NCI-H524 treated with DMSO at 0.1 percent for 48 hours (cell line): ENCODE results near the gene LZIC.

Source experiments
- DNase-seq: peaks from one replicate; lab custom pipeline; 2025; lab: John Stamatoyannopoulos, UW

Gene LZIC

DNA sequence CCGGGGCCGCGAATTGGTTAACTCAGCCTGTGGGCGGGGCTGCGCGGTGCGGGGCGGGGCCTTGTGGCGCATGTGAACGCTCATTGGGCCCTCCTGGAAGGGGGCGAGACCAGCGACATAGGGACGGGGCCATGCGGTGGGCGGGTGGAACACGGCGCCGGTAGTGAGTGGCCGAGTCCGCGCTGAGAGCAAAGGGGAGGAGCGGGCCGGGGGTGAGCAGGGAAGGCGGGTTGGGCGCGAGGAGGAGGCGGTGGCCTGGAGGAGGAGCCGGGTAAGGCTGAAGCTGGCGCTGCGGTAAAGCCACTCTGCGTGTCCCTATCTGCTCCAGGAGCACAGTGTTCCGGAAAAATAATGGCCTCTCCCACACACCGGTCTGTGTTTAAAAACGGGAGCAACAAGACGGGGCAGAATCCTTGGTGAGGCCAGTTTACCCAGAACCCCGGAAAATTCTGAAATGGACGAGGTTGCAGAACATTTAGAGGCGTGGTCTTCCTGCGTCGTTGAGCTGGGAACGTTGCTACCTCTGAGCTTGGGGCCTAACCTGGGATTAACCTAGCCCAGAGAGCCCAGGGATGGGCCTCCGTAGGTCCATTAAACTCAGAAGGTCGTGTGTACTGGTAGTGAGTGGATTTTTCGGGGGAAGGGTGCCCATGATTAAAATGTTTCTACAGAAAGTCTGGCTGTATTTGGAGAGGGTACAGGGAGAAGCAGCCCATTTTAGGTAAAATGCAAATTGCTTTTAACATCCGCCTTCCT, 32.6 kb downstream of the LZIC start:
- DNase-seq: peak; percentile 85

DNA sequence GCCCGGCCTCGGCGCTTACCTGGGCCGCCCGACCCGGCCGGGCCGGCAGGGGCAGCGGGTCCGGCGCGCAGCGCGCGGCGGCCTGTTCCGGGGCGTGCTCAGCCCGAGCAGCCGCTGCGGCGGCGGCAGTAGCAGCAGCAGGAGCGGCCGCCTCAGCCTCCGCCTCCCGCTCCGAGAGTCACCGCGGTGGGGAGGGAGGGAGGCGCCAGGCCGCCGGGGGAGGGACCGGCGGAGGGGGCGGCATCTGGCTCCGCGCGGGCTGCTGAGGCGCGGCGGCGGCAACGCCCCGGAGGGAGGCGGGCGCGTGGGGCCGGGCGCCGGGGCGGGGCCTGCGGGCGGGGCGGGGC, 33.1 kb downstream of the LZIC start, which contains the start of gene CTNNBIP1:
TSS of gene CTNNBIP1 (minus strand) at position 194 of the 347 bp plus-strand sequence. CDS start 38,205 bp downstream, outside the sequence.
- no peak for DNase-seq

DNA sequence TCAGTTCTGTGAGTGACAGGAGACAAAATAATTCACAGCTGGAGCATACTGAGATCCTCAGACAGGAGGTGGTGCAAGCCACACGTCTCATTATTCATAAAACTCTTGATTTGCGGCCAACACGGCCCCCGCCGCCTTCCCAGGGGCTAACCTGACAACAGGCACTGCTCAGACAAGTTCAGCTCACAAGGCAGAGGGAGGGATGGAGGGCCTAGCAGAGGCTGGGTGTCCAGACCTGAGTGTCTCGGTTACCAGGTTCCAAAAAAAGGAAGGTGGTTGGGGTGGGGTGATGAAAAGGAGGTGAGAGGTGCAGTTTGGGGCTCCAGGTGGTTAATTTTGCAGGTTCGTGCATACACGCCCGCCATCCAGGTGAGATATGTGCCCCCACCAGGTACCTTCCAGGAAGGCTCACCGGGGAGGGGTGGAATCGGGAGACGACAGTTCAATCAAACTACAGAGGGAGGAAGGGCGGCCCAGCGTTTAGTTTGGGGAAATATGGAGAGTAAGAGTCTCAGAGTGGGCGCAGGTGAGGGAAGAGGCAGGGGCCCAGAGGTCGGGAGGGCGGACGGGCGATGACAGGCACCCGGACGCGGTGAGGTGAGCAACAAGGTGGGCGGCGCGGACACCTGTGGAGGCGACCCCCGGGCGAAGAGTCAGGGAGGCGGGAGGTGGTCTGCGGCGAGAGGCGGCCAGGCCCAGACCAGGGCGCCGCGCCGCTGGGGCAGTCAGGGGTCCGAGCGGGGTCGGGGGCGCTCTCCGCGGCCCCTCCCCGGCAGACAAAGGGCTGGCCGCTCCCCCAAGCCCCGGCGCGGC, 33.8 kb downstream of the LZIC start:
- no peak for DNase-seq

DNA sequence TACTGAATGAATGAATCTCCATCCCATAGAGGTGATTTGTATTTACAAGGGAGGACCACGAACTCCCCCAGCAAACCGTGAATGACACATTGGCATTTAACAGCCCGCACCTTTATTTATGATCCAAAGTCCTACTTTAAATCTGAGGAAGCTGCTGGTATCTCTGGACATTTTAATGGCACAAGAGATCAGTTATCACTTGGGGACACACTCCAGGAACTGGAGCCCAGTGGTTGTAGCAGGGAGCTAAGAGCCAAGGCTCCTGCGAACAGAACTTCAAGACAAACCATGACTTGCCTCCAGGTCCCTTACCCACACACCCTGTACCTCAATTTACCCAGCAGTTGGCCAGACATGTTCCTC, 34.3 kb downstream of the LZIC start:
- no peak for DNase-seq

DNA sequence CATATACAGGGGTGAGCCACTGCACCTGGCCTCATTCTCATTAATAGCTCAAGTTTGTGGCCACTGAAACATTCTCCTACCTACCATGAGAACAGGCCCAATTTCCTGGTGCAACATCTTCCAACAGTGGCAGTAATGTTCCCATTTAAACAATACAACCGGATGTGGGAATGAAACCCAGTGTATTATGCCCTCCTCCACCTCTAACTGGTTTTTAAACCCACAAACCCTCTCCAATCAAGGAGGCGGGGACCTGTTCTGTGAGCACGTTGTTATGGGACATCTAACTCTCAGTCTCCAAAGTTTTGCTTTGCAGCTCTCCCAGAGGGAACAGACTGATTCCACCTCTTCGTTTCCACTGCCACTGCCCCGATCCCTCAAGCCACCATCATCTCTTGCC, 35.8 kb downstream of the LZIC start:
- DNase-seq: no peak

DNA sequence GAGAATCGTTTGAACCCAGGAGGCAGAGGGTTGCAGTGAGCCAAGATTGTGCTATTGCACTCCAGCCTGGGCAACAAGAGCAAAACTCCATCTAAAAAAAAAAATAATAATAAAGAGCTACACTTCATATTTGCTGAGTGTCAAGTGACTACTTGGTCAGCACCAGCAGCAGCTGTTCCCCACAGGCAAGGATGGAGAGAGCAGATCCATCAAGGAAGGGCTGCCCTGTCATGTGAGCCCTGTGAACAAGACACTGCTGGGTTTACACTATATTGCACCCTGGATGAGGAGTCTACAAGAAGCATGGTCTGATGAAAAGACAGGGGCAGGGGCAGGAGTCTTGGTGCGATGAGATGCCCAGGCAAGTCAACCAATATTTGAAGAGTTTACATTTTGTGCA, 36.7 kb downstream of the LZIC start:
- no peak for DNase-seq

DNA sequence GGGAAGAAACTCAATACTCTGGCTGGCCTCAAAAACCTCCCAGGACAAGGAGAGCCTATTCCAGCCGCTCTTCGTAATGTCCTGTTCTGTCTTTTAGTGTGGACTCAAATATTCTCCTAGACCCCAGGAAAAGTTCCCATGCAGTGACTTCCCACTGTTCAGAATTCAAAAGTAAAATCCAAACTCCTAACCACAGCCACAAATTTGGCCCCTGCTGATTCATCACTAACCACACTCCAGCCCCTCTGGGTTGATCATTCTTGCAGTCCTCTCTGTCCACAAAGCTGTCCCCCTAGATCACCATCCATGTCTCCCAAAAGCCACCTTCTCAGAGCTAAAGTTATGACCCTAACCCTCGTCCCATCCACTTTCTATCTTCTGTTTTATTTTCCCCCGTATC, 38.2 kb downstream of the LZIC start:
- DNase-seq: no peak

DNA sequence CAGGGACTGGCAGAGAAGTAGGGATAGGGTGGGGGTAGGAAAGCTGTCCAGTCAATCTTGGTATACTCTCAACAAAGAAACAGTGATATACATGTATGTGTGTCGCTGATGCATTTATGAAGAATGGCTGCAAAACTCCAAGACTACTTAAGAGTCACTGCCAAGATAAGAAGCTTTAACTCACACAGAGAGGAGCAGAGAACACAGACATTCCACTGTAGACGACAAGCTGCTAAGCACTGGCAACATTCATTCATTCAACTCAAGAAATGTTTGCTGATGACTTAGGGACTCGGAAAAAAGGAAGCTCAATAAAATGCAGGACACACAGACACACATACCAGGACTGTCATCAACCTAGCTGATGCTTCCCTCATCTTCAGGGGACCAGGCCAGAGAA, 38.6 kb downstream of the LZIC start:
- DNase-seq: no peak

GRCh38 chr1:9903801-9904527, 39.2 kb downstream of the LZIC start:
- DNase-seq: no peak

- DNase-seq: no peak
Measured at GRCh38 chr1:9902060-9902452, 41.1 kb downstream of the LZIC start.

DNA sequence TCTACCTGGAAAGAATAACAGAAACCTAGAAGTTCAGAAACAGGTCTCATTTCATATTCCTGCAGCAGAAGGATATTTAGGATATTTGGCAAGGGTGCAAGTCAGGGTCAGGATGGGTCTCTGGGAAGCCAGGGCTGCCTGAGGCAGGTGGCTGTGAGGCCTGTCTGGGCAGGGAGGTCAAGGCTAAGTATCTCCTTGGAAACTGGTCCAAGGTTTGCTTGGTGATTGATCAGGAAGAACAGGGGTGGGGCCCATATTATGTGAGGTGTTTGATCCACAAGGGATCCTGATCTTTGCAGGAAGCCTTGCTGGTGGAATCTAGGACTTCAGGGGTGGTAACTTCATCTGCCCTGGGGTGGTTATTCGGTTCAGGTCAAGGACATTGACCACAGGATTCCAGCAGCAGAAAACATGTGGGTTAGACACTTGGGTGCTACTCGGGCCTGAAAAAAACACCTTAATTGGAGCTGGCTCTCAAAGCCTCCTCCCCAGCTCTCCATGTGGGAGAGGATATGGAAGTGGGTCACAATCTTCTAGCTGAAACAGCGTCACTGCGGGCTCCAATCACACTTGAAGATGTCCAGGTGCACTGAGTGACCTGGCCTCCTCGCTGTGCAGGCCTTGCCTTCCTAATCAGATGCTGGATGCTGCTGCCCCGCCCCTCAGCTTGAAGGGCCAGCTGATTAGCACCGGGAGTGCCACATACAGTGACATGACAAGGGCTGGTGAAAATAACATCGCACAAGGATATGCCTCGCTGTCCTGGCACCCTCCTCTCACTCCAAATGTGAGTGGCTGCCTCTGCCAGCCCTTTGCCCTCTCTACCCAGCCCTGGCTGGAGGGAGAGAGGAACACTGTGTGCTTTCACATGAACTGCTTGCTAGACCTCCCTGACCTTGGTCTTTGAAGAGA, 41.8 kb downstream of the LZIC start:
- no peak for DNase-seq

DNA sequence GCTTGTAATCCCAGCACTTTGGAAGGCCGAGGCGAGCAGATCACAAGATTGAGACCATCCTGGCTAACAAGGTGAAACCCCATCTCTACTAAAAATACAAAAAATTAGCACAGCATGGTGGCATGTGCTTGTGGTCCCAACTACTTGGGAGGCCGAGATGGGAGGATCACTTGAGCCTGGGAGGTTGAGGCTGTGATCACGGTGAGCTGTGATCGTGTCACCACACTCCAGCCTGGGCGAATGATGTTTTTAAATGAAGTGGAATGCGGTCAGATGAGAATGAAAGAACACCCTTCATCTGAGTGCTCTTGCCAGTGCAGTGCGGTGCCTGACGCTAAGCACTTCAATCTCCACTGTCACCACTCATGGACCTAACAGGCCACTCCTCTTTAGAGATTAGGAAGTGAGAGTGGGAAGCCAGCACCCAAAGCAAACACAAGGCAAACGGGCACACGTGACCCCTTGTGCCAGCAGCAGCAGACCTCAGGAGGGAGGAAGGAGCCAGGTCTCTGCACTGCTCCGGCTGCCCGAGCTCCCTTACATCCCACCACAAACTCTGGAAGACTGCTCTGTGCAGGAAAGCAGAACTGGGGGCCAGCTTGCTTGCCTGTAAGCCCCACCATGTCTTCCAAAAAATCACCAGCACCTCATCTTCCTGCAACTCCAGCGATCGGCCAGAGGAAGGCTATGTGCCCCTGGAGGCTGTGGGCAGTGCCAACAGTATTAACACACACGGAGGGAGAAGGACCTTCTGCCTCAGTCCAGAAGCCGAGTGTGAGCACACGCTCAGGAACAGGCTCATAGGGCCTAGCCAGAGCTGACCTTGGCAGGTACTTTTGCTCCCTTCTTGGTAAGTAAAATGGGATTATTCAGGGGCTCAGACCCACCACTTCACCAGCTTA, 42.8 kb downstream of the LZIC start:
- DNase-seq: peak; percentile 8

DNA sequence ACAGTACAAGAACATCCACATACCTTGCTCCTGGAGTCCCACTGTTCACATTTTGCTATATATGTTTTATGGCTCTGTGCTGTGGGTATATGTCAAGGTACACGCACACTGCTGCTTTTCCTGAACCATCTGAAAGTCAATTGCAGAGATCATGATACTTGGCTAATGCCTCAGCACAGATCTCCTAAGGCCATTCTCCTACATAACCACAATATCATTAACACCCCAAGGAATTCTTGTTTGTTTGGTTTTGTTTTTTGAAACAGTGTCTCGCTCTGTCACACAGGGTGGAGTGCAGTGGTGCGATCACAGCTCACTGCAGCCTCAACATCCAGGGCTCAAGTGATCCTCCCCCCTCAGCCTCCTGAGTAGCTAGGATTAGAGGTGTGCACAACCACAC, 49.1 kb downstream of the LZIC start:
- DNase-seq: no peak

DNA sequence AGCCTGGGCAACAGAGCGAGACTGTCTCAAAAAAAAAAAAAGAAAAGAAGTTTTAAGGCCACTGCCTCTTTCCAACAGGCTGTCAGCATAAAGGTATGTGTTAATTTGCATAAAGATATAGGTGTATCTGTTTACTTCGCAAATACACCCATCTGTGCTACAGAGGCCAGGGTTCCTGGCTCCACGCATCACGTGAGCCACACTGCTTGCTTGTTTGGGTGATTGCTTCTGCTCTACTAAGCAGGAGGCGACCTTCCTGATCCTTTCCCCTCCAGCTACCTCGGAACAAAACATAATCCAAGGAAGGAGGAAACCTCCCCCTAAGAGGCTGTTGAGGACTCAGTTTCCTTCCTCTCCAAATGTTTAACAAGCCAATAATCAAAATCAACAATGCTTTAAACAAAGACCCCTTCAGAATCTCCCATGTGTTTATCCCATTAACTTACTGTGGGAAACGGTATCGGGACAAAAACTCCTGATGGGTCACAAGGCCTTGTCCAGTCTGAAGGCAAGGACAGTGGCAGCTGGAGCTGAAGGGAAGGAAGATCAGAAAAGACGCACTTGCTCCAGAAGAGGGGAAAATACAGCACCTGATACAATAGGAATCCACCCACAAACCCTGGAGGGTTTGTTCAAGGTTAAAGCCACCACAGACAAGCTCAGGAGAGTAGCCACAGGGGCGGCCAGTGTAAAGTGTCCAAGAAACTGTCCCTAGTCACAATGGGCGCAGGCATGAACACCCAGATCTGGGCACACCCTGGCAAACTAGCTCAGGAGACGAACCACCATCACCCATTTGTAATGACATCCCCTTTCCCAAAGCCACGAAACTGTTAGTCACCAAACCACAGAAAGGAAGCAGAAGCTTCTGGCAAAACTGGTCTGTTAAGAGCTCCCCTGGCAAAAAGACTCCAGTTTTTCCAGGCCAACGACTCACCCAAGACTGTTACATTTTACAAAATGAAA, 50.3 kb downstream of the LZIC start:
- no peak for DNase-seq

DNA sequence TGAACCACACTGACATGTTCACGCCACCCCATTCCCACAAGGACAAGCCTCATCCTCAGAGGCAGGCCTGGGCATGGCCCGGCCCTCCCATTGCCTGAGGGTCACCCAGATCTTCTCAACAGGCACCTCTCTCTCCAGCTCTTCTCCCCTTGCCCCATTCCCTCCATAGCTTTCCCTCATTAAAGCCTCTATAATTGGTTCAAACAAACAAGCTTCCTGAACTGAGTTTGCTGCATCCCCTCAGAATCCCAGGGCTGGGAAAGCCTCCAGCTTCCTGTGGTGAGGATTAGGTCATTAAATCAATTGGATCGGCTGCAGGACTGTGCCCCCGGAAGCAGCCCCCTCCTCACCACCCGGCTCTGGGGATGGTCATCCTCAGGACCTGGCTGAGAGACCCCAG, 52.0 kb downstream of the LZIC start:
- DNase-seq: no peak

- no peak for DNase-seq
Measured at GRCh38 chr1:9890224-9890731, 52.9 kb downstream of the LZIC start.

- DNase-seq: no peak
Measured at GRCh38 chr1:9889411-9889810, 53.8 kb downstream of the LZIC start.

DNA sequence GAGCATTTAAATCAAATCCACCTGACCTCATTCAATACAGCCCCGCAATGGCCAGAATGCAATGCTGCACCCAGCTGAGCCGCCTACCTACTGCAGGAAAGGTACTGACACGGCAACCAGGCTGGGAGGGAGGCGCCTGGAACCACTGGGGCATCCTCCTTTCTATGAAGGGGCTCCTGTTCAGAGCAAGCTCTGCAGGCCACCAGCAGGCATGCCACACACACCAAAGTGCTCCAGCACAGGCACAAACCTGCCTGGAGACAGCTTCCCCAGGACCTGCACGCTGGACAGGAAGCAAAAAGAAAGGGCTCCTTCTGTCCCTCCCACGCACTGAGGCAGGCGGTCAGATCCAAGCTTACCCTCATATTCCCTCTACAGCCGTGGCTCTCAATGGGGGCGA, 54.3 kb downstream of the LZIC start:
- no peak for DNase-seq

DNA sequence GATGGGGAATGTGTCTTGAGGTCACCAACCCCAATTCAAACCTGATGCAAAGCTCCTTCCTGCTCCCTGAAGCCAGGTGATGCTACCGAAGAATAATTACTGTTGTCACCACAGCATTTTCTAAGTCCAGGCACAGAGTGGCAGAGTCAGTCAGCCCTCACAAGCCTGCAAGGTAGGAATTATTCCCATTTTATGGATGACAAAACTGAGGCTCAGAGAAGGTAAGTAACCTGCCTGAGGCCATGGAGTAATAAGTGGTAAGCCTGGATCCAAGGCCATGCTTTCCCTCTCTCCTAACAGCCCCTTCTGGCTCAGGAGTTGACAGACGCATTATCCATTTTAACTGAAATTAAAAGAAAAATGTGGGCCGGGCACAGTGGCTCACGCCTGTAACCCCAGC, 56.1 kb downstream of the LZIC start:
- DNase-seq: no peak
